GM12864 (cell line): Measurements from ENCODE around the gene MIA3.

Experiments
- DNase-seq: peaks from one replicate; pipeline ENCODE4 v3.0.0-alpha.2; 2011; ENCODE audit warnings: low read depth
- H3K4me3 ChIP-seq: 2 replicates; pipeline ENCODE4 v1.5.1; 2011; ENCODE audit warnings: mild to moderate bottlenecking, low read depth, low read length, control low read depth
- TF ChIP-seq, protein P1 (sequence below): IDR thresholded peaks from 2 replicates; pipeline ENCODE4 v1.5.1; 2011; ENCODE audit warnings: low read depth, mild to moderate bottlenecking, moderate library complexity, low read length, control low read depth, inconsistent platforms; ENCODE audit errors: missing control alignments

Gene MIA3

DNA sequence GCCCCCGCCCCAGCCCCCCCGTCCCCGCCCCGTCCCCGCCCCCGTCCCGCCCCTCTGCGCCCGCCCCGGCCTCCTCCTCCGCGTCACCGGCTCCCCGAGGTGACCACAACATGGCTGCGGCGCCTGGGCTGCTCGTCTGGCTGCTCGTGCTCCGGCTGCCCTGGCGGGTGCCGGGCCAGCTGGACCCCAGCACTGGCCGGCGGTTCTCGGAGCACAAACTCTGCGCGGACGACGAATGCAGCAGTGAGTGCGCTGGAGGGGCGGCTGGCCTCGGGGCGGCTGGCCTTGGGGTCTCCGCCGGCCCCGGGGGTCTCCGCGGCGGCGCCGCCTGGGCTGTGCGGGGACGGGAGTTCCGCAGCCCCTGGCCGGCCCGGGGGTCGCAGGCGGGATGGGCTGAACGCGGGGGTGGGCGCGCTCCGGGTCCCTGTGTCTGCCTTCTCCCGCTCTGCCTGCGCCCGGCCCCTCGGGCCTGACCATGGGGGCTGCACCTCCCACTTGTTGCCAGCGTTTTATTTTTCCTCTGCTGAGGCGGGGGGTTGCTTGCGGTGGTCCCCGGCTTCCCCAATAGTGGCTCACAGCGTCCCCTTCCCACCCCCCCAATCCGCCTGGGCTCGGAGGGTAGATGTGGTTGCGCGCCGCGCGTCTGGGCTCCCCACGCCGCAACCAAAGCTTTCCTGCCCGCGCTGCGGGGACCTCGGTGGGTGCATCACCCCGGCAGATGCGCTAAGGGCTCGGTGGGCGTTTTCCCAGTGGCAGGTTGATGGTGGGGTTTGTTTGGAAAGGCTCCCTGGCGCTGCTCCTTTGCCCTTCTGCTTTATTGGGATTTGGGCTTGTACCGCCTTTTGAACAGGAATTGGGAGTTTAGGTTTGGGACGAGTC is at the start of gene MIA3:
TSS of gene MIA3 (plus strand) at position 97 of the 879 bp plus-strand sequence. CDS start at position 111, 14 bp downstream.
- H3K4me3 ChIP-seq: peak within 1 kb of the TSS; percentile 89
- TF ChIP-seq, protein P1, sequence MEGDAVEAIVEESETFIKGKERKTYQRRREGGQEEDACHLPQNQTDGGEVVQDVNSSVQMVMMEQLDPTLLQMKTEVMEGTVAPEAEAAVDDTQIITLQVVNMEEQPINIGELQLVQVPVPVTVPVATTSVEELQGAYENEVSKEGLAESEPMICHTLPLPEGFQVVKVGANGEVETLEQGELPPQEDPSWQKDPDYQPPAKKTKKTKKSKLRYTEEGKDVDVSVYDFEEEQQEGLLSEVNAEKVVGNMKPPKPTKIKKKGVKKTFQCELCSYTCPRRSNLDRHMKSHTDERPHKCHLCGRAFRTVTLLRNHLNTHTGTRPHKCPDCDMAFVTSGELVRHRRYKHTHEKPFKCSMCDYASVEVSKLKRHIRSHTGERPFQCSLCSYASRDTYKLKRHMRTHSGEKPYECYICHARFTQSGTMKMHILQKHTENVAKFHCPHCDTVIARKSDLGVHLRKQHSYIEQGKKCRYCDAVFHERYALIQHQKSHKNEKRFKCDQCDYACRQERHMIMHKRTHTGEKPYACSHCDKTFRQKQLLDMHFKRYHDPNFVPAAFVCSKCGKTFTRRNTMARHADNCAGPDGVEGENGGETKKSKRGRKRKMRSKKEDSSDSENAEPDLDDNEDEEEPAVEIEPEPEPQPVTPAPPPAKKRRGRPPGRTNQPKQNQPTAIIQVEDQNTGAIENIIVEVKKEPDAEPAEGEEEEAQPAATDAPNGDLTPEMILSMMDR: no peak
- DNase-seq: no peak

DNA sequence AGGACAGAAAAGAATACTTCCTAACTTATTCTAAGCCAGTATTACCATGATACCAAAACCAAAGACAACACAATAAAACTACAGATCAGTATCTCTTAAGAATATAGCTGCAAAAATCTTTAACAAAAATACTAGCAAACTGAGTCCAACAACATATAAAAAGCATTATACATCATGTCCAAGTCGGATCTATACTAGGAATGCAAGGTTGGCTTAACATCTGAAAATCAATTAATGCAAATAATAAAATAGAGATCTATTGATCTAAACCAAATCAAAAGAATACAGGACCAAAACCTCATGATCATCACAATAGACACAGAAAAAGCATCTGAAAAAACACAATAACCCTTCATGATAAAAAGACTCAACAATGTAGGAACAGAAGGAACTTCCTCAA is 47.1 kb upstream of the MIA3 start:
- H3K4me3 ChIP-seq: no peak overlapping the region
- TF ChIP-seq, protein P1: no peak
- DNase-seq: no peak

DNA sequence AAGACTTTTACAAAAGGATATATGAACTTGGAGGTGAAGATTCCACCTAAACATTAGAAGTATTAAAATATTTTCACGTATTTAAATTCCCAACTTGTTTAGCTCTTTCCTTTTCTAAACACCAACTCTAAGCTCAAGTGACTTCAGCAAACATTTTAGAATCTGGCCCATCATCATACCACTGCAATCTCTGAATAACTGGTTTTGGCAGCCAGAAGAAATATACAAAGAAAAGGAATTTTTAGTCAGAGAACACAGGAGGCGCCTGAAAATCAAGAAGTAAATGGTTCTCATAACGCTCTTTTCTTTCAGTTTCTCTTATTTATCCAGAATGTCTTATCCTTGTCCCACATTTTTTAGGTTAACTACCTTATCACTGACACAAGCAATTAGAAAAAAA is 38.6 kb upstream of the MIA3 start:
- DNase-seq: no peak
- no peak overlapping the region for H3K4me3 ChIP-seq
- TF ChIP-seq, protein P1: no peak

DNA sequence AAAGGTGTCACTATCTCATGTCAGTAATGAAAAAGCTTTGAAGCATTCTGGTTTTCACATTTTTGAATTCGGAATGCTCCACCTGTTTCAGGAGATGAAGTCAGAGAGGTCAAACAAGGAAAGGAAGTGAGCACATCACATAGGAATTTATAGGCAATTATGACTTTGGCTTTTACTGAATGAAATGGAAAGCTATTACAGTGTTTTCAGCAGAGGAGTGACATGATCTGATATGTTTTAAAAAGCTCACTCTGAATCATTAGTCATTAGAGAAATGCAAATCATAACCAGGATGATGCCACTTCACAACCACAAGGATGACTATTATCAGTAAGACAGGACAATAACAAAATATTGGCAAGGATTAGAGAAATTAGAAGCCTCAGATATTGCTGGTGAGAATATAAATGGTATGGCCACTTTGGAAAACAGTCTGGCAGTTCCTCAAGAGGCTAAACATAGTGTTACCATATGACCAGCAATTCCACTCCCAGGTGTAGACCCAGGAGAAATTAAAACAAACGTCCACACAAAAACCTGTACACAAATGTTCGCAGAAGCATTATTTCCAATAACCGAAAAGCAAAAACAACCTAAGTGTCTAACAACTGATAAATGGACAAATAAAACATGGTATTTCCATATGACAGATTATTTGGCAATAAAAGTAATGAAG is 35.7 kb upstream of the MIA3 start:
- no peak overlapping the region for H3K4me3 ChIP-seq
- no peak for DNase-seq
- TF ChIP-seq, protein P1: no peak

DNA sequence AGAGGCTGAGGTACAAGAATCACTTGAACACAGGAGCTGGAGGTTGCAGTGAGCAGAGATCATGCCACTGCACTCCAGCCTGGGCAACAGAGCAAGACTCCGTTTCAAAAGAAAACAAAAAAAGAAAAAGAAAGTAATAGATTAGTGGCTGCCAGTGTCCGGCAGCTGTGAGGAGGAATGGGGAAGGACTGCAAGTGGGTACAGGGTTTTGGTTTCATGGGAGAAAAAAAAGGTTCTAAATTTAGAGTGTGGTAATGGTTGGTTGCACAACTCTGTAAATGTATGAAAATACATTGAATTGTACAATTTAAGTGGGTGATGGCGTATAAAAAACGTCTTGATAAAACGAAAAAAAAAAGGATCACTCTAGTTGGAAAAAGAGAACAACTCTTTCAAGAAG is 34.8 kb upstream of the MIA3 start:
- TF ChIP-seq, protein P1: no peak
- DNase-seq: peak; percentile 44
- H3K4me3 ChIP-seq: no peak overlapping the region; the same call in 1 of the 2 replicates

- H3K4me3 ChIP-seq: no peak overlapping the region
- DNase-seq: no peak
- TF ChIP-seq, protein P1: no peak
Observed at GRCh38 chr1:222586842-222587241, 31.1 kb upstream of the MIA3 start.

GRCh38 chr1:222588135-222588534 is 29.8 kb upstream of the MIA3 start:
- TF ChIP-seq, protein P1: no peak
- H3K4me3 ChIP-seq: no peak overlapping the region
- DNase-seq: no peak
